ENCODE results near the gene AXIN1.

GRCh38 chr16:275786-276232 is 76.7 kb downstream of the AXIN1 start, which contains the start of gene RGS11:
- TF ChIP-seq CTCF (IDR thresholded peaks at IDR 0.05) (no peak), POLR2A (IDR thresholded peaks at IDR 0.05) (no peak), EP300 (IDR thresholded peaks at IDR 0.05) (no peak)
